ENCODE measurements around the gene EXD3. TPM values are rescaled to one million over a fixed set of nuclear protein-coding genes. Genes with fewer than 3 reads are reported as not detected.
A peak's percentile ranks its signal among the peaks of the same experiment; 100 is the strongest.

The EXD3 gene
- total and polyA plus RNA-seq, 2 of the 4 experiments (the other 2 are of a cell fraction) = 1.1 to 7.4 TPM

DNA sequence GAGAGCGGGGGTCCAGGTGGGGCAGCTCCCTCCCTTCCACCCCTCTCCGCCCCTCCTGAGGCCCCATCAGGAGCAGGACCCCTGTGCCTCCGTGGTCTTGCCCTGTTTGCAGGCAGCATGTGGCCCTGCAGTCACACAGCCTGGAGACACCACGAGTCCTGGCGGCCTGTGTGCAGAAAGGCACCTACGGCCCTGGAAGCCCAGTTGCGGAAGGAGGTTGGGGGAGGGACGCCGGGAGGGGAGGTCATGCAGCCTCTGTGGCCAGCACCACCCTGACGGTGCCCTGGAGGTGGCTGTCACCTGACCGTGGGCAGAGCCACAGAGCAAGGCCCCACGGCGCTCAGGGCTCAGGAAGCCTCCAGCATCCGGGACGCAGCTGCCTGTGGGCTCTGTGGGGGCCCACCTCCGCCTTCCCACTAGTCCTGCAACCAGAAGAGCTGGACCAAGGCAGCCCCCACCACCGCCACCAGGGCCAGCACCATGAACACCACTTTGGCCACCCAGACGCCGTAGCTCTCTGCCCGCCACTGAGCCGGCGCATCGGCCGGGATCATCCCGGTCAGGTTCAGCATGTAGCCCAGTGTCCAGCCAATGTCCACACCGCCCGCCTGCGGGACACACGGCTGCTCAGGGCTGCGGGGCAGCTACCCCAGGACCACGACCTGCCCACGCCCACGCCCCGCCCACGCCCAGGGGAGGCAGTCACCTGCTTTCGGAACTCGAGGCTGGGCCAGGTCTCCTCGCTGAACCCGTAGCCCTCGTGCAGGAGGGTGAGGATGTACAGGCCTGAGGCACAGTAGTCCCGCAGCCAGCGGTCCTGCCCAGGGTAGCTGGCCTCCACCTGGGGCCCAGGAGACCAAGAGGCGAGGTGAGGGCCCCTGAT is 11.8 kb upstream of the EXD3 start:
- H3K23ac ChIP-seq (ENCODE audit: low read depth, low read length) = no peak overlapping the region
- POLR2A ChIA-PET (ENCODE audit: unreplicated experiment) = no interaction called here
- intact Hi-C loops (cut with micrococcal nuclease) (no loop called here), in situ Hi-C loops (cut with MboI; ENCODE audit: low sequenced_read_pairs) (no loop called here), dilution Hi-C loops (cut with HindIII; ENCODE audit: low sequenced_read_pairs, unreplicated experiment) (no loop called here)
- H2AK9ac ChIP-seq (replicated peaks; ENCODE audit: low read depth, low read length, poor library complexity) = peak overlapping the region; percentile 42
- H3K9me1 ChIP-seq (ENCODE audit: insufficient read depth, low read length) = no peaks in the 10 kb centered on the region
- no peak overlapping the region for H2AFZ ChIP-seq (replicated peaks; ENCODE audit: low read length, poor library complexity)
- no peak overlapping the region for H4K91ac ChIP-seq (ENCODE audit: insufficient read depth, low read depth, low read length)
- H3K4me3 ChIP-seq (ENCODE audit: insufficient read depth, low read depth, low read length) = no peak overlapping the region
- H3K14ac ChIP-seq (replicated peaks; ENCODE audit: low read depth, low read length) = no peak overlapping the region
- H2BK5ac ChIP-seq (ENCODE audit: low read depth, low read length, poor library complexity, severe bottlenecking) = no peak overlapping the region
- H3K4me1 ChIP-seq (ENCODE audit: control insufficient read depth, insufficient read depth, low read length) = peaks cover 5% of the 10 kb centered on the region
- no peak overlapping the region for H2BK20ac ChIP-seq (ENCODE audit: low read depth, low read length)
- 84% methylated on average over 18 of the region's 43 CpGs; no CpG with 5 or more reads in 1 of the 2 experiments for WGBS, 2 experiments (ENCODE audit: extremely low coverage in 2 of 2, insufficient read length in 1 of 2)
- H4K5ac ChIP-seq (ENCODE audit: low read depth, low read length) = no peak overlapping the region
- H2BK120ac ChIP-seq (ENCODE audit: low read depth, low read length) = no peak overlapping the region
- H3K9ac ChIP-seq (ENCODE audit: low read depth, low read length) = no peak overlapping the region
- CTCF ChIA-PET = no interaction called here
- H4K20me1 ChIP-seq (ENCODE audit: insufficient read depth, low read length) = no peaks in the 10 kb centered on the region
- no peak overlapping the region for H3K18ac ChIP-seq (ENCODE audit: low read depth, low read length)
- no peak overlapping the region for H2AK5ac ChIP-seq (ENCODE audit: low read depth, low read length)
- no peak overlapping the region for H3K4me2 ChIP-seq (ENCODE audit: low read depth, low read length)
- H3K56ac ChIP-seq (ENCODE audit: extremely low read depth, insufficient read depth, low read length) = no peak overlapping the region
- no TSS peak for BruUV-seq (replicated peaks)
- no peaks in the 10 kb centered on the region for H3K36me3 ChIP-seq (ENCODE audit: control insufficient read depth, insufficient read depth, low read length)
- no peak overlapping the region for H2BK15ac ChIP-seq (ENCODE audit: low read depth, low read length)
- no peak overlapping the region for H3K4ac ChIP-seq (ENCODE audit: low read depth, low read length)
- no peak overlapping the region for H3K27ac ChIP-seq (ENCODE audit: insufficient read depth, low read length)
- H3K27me3 ChIP-seq (ENCODE audit: control insufficient read depth, insufficient read depth, low read length) = no peaks in the 10 kb centered on the region
- no peak overlapping the region for H4K8ac ChIP-seq (ENCODE audit: low read depth in 2 of 2, low read length in 2 of 2)
- ATAC-seq (ENCODE audit: low read depth) = no peak
- H3K9me3 ChIP-seq (ENCODE audit: control insufficient read depth, insufficient read depth, low read length) = no peaks in the 10 kb centered on the region
- DNase-seq = no peak
- no peaks in the 10 kb centered on the region for H3K79me1 ChIP-seq (ENCODE audit: low read depth in 1 of 2, low read length in 2 of 2)
- TF ChIP-seq CHD1 (IDR thresholded peaks at IDR 0.05; ENCODE audit: low read depth, low read length) (no peak), RAD21 (IDR thresholded peaks at IDR 0.05; ENCODE audit: low read length) (no peak), FOS (IDR thresholded peaks at IDR 0.05; ENCODE audit: low read depth, low read length) (no peak), SMC3 (IDR thresholded peaks at IDR 0.05; ENCODE audit: low read depth, low read length) (no peak), NFE2L2 (IDR thresholded peaks at IDR 0.05; ENCODE audit: low read depth, low read length) (no peak), MAFK (IDR thresholded peaks at IDR 0.05; ENCODE audit: low read depth, low read length) (no peak), POLR2A (IDR thresholded peaks at IDR 0.05; ENCODE audit: low read depth, low read length) (no peak), BHLHE40 (IDR thresholded peaks at IDR 0.05; ENCODE audit: low read depth, low read length) (no peak), MXI1 (IDR thresholded peaks at IDR 0.05; ENCODE audit: borderline replicate concordance, low read depth, low read length) (no peak), RCOR1 (IDR thresholded peaks at IDR 0.05; ENCODE audit: insufficient replicate concordance, low read length) (no peak), MAZ (IDR thresholded peaks at IDR 0.05; ENCODE audit: borderline replicate concordance, low read depth, low read length) (no peak), CEBPB (IDR thresholded peaks at IDR 0.05; ENCODE audit: low read depth, low read length) (no peak), RFX5 (IDR thresholded peaks at IDR 0.05; ENCODE audit: low read depth, low read length) (no peak)
- TF ChIP-seq, protein P1, sequence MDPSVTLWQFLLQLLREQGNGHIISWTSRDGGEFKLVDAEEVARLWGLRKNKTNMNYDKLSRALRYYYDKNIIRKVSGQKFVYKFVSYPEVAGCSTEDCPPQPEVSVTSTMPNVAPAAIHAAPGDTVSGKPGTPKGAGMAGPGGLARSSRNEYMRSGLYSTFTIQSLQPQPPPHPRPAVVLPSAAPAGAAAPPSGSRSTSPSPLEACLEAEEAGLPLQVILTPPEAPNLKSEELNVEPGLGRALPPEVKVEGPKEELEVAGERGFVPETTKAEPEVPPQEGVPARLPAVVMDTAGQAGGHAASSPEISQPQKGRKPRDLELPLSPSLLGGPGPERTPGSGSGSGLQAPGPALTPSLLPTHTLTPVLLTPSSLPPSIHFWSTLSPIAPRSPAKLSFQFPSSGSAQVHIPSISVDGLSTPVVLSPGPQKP (IDR thresholded peaks at IDR 0.05; ENCODE audit: borderline replicate concordance, low read depth, low read length) = no peak
- TF ChIP-seq, protein P2, sequence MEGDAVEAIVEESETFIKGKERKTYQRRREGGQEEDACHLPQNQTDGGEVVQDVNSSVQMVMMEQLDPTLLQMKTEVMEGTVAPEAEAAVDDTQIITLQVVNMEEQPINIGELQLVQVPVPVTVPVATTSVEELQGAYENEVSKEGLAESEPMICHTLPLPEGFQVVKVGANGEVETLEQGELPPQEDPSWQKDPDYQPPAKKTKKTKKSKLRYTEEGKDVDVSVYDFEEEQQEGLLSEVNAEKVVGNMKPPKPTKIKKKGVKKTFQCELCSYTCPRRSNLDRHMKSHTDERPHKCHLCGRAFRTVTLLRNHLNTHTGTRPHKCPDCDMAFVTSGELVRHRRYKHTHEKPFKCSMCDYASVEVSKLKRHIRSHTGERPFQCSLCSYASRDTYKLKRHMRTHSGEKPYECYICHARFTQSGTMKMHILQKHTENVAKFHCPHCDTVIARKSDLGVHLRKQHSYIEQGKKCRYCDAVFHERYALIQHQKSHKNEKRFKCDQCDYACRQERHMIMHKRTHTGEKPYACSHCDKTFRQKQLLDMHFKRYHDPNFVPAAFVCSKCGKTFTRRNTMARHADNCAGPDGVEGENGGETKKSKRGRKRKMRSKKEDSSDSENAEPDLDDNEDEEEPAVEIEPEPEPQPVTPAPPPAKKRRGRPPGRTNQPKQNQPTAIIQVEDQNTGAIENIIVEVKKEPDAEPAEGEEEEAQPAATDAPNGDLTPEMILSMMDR (conservative IDR thresholded peaks at IDR 0.05; ENCODE audit: low read depth, low read length) = no peak

All from IMR-90 (cell line).